ENCODE data around the gene RPRD2.

RPRD2 gene

GRCh38 chr1:150466964-150467363, 103.0 kb downstream of the RPRD2 start:
- no peak for DNase-seq (ENCODE audit: insufficient read length, low spot score)
- no peak for FAIRE-seq

GRCh38 chr1:150469291-150469690, 105.3 kb downstream of the RPRD2 start:
- DNase-seq (ENCODE audit: insufficient read length, low spot score) (no peak), FAIRE-seq (no peak)

- FAIRE-seq (no peak), DNase-seq (ENCODE audit: insufficient read length, low spot score) (no peak)
These were observed 108.8 kb downstream of the RPRD2 start for GRCh38 chr1:150472601-150473200.

- FAIRE-seq (no peak), DNase-seq (ENCODE audit: insufficient read length, low spot score) (no peak)
These were observed 109.7 kb downstream of the RPRD2 start for GRCh38 chr1:150473659-150474058.

- DNase-seq (ENCODE audit: insufficient read length, low spot score), result no peak
- FAIRE-seq, result no peak
These were observed 110.9 kb downstream of the RPRD2 start for GRCh38 chr1:150474869-150475268.

- FAIRE-seq (no peak), DNase-seq (ENCODE audit: insufficient read length, low spot score) (no peak)
These were observed 112.8 kb downstream of the RPRD2 start for GRCh38 chr1:150476754-150477153.

- FAIRE-seq (no peak), DNase-seq (ENCODE audit: insufficient read length, low spot score) (no peak)
These were observed 113.4 kb downstream of the RPRD2 start for GRCh38 chr1:150477320-150477719.

GRCh38 chr1:150477733-150478132, 113.8 kb downstream of the RPRD2 start:
- DNase-seq (ENCODE audit: insufficient read length, low spot score) (no peak), FAIRE-seq (no peak)

GRCh38 chr1:150479370-150479769, 115.4 kb downstream of the RPRD2 start:
- no peak for DNase-seq (ENCODE audit: insufficient read length, low spot score)
- no peak for FAIRE-seq

GRCh38 chr1:150479927-150480352, 116.0 kb downstream of the RPRD2 start:
- FAIRE-seq (no peak), DNase-seq (ENCODE audit: insufficient read length, low spot score) (no peak)

GRCh38 chr1:150484431-150484830, 120.5 kb downstream of the RPRD2 start:
- FAIRE-seq (no peak), DNase-seq (ENCODE audit: insufficient read length, low spot score) (no peak)

- no peak for DNase-seq (ENCODE audit: insufficient read length, low spot score)
- FAIRE-seq, result no peak
These were observed 120.9 kb downstream of the RPRD2 start for GRCh38 chr1:150484861-150485260.

- peak; percentile 44 for FAIRE-seq
- DNase-seq (ENCODE audit: insufficient read length, low spot score), result peak; percentile 97
These were observed 123.2 kb downstream of the RPRD2 start, which contains the start of gene TARS2 for GRCh38 chr1:150486966-150487762. TARS2 (plus strand) TSS chr1:150487419; CDS start chr1:150487451, 32 bp downstream.

GRCh38 chr1:150487763-150488115, 123.8 kb downstream of the RPRD2 start:
- no peak for DNase-seq (ENCODE audit: insufficient read length, low spot score)
- no peak for FAIRE-seq

GRCh38 chr1:150493175-150493574, 129.2 kb downstream of the RPRD2 start:
- FAIRE-seq, result no peak
- DNase-seq (ENCODE audit: insufficient read length, low spot score), result no peak

- no peak for FAIRE-seq
These were observed 134.4 kb downstream of the RPRD2 start for GRCh38 chr1:150498342-150498741.

GRCh38 chr1:150505431-150505830, 141.5 kb downstream of the RPRD2 start:
- FAIRE-seq (no peak), DNase-seq (ENCODE audit: insufficient read length, low spot score) (no peak)

More at GRCh38 chr1:150498342-150498741, 134.4 kb downstream of the RPRD2 start:
- no peak for DNase-seq (ENCODE audit: insufficient read length, low spot score)

- FAIRE-seq (no peak), DNase-seq (ENCODE audit: insufficient read length, low spot score) (peak; percentile 74)
These were observed 144.2 kb downstream of the RPRD2 start, which contains the start of gene ECM1 for GRCh38 chr1:150507912-150508864. ECM1 (plus strand) TSS chr1:150508109; CDS start chr1:150508210, 101 bp downstream.

GRCh38 chr1:150508982-150509381, 145.0 kb downstream of the RPRD2 start:
- DNase-seq (ENCODE audit: insufficient read length, low spot score) (no peak), FAIRE-seq (no peak)

- no peak for DNase-seq (ENCODE audit: insufficient read length, low spot score)
These were observed 147.6 kb downstream of the RPRD2 start for GRCh38 chr1:150511551-150511950.

More at GRCh38 chr1:150511551-150511950, 147.6 kb downstream of the RPRD2 start:
- FAIRE-seq, result no peak
